ENCODE data around the gene TH.

TH gene

GRCh38 chr11:2171591-2172003 is at the start of gene TH:
Gene TH, minus strand, starts transcription at chr11:2171815. Its CDS starts 29 bp downstream, at chr11:2171786.
- no peak within 1 kb of the TSS for H3K27ac ChIP-seq (ENCODE audit: low read length)

GRCh38 chr11:2221024-2221423 is 49.4 kb upstream of the TH start:
- no peak overlapping the region for H3K27ac ChIP-seq (ENCODE audit: low read length)
- H3K36me3 ChIP-seq (ENCODE audit: control insufficient read depth in 1 of 2, insufficient read depth in 2 of 2, low read length in 2 of 2) = no peaks in the 10 kb centered on the region
- H3K27me3 ChIP-seq (ENCODE audit: low read depth, low read length) = no peaks in the 10 kb centered on the region
- H3K4me3 ChIP-seq (ENCODE audit: low read depth in 1 of 2, low read length in 2 of 2) = no peak overlapping the region
- no peaks in the 10 kb centered on the region for H3K4me1 ChIP-seq (ENCODE audit: control insufficient read depth in 1 of 2, insufficient read depth in 2 of 2, low read length in 2 of 2)
- H3K9me3 ChIP-seq (ENCODE audit: control insufficient read depth in 1 of 2, low read length in 2 of 2) = peaks cover 3 to 10% of the 10 kb centered on the region in 2 donors

More at GRCh38 chr11:2171591-2172003, at the start of gene TH:
- peaks cover 0 to under 1% of the 10 kb centered on the region in 2 donors for H3K4me1 ChIP-seq (ENCODE audit: control insufficient read depth in 1 of 2, insufficient read depth in 2 of 2, low read length in 2 of 2)
- no peaks in the 10 kb centered on the region for H3K27me3 ChIP-seq (ENCODE audit: low read depth, low read length)
- H3K4me3 ChIP-seq (ENCODE audit: low read depth in 1 of 2, low read length in 2 of 2) = no peak within 1 kb of the TSS
- H3K9me3 ChIP-seq (ENCODE audit: control insufficient read depth in 1 of 2, low read length in 2 of 2) = no peaks in the 10 kb centered on the region
- H3K36me3 ChIP-seq (ENCODE audit: control insufficient read depth in 1 of 2, insufficient read depth in 2 of 2, low read length in 2 of 2) = no peaks in the 10 kb centered on the region

- Histone ChIP-seq H3K36me3 (ENCODE audit: control insufficient read depth in 1 of 2, insufficient read depth in 2 of 2, low read length in 2 of 2) (no peaks in the 10 kb centered on the region), H3K4me3 (ENCODE audit: low read depth in 1 of 2, low read length in 2 of 2) (no peak overlapping the region), H3K9me3 (ENCODE audit: control insufficient read depth in 1 of 2, low read length in 2 of 2) (peaks cover 3 to 10% of the 10 kb centered on the region in 2 donors), H3K27me3 (ENCODE audit: low read depth, low read length) (no peaks in the 10 kb centered on the region), H3K4me1 (ENCODE audit: control insufficient read depth in 1 of 2, insufficient read depth in 2 of 2, low read length in 2 of 2) (no peaks in the 10 kb centered on the region), H3K27ac (ENCODE audit: low read length) (no peak overlapping the region)
Observed at GRCh38 chr11:2220173-2220771, 48.7 kb upstream of the TH start.

- Histone ChIP-seq H3K4me1 (ENCODE audit: control insufficient read depth in 1 of 2, insufficient read depth in 2 of 2, low read length in 2 of 2) (no peaks in the 10 kb centered on the region), H3K9me3 (ENCODE audit: control insufficient read depth in 1 of 2, low read length in 2 of 2) (peaks cover 3 to 10% of the 10 kb centered on the region in 2 donors), H3K4me3 (ENCODE audit: low read depth in 1 of 2, low read length in 2 of 2) (no peak overlapping the region), H3K27me3 (ENCODE audit: low read depth, low read length) (no peaks in the 10 kb centered on the region), H3K36me3 (ENCODE audit: control insufficient read depth in 1 of 2, insufficient read depth in 2 of 2, low read length in 2 of 2) (no peaks in the 10 kb centered on the region), H3K27ac (ENCODE audit: low read length) (no peak overlapping the region)
Observed at GRCh38 chr11:2219318-2220017, 47.9 kb upstream of the TH start.

GRCh38 chr11:2218031-2218633 is 46.5 kb upstream of the TH start:
- no peaks in the 10 kb centered on the region for H3K36me3 ChIP-seq (ENCODE audit: control insufficient read depth in 1 of 2, insufficient read depth in 2 of 2, low read length in 2 of 2)
- no peaks in the 10 kb centered on the region for H3K4me1 ChIP-seq (ENCODE audit: control insufficient read depth in 1 of 2, insufficient read depth in 2 of 2, low read length in 2 of 2)
- no peak overlapping the region for H3K4me3 ChIP-seq (ENCODE audit: low read depth in 1 of 2, low read length in 2 of 2)
- H3K27me3 ChIP-seq (ENCODE audit: low read depth, low read length) = no peaks in the 10 kb centered on the region
- H3K9me3 ChIP-seq (ENCODE audit: control insufficient read depth in 1 of 2, low read length in 2 of 2) = peaks cover 0 to under 1% of the 10 kb centered on the region in 2 donors
- no peak overlapping the region for H3K27ac ChIP-seq (ENCODE audit: low read length)

- no peak overlapping the region for H3K4me3 ChIP-seq (ENCODE audit: low read depth in 1 of 2, low read length in 2 of 2)
- no peaks in the 10 kb centered on the region for H3K9me3 ChIP-seq (ENCODE audit: control insufficient read depth in 1 of 2, low read length in 2 of 2)
- no peak overlapping the region for H3K27ac ChIP-seq (ENCODE audit: low read length)
- H3K27me3 ChIP-seq (ENCODE audit: low read depth, low read length) = no peaks in the 10 kb centered on the region
- no peaks in the 10 kb centered on the region for H3K36me3 ChIP-seq (ENCODE audit: control insufficient read depth in 1 of 2, insufficient read depth in 2 of 2, low read length in 2 of 2)
- no peaks in the 10 kb centered on the region for H3K4me1 ChIP-seq (ENCODE audit: control insufficient read depth in 1 of 2, insufficient read depth in 2 of 2, low read length in 2 of 2)
Observed at GRCh38 chr11:2217211-2218030, 45.8 kb upstream of the TH start.

- Histone ChIP-seq H3K4me1 (ENCODE audit: control insufficient read depth in 1 of 2, insufficient read depth in 2 of 2, low read length in 2 of 2) (no peaks in the 10 kb centered on the region), H3K36me3 (ENCODE audit: control insufficient read depth in 1 of 2, insufficient read depth in 2 of 2, low read length in 2 of 2) (no peaks in the 10 kb centered on the region), H3K27ac (ENCODE audit: low read length) (no peak overlapping the region), H3K9me3 (ENCODE audit: control insufficient read depth in 1 of 2, low read length in 2 of 2) (no peaks in the 10 kb centered on the region), H3K4me3 (ENCODE audit: low read depth in 1 of 2, low read length in 2 of 2) (no peak overlapping the region), H3K27me3 (ENCODE audit: low read depth, low read length) (no peaks in the 10 kb centered on the region)
Observed at GRCh38 chr11:2216400-2217064, 44.9 kb upstream of the TH start.

- Histone ChIP-seq H3K27ac (ENCODE audit: low read length) (no peak overlapping the region), H3K36me3 (ENCODE audit: control insufficient read depth in 1 of 2, insufficient read depth in 2 of 2, low read length in 2 of 2) (no peaks in the 10 kb centered on the region), H3K9me3 (ENCODE audit: control insufficient read depth in 1 of 2, low read length in 2 of 2) (no peaks in the 10 kb centered on the region), H3K27me3 (ENCODE audit: low read depth, low read length) (no peaks in the 10 kb centered on the region), H3K4me3 (ENCODE audit: low read depth in 1 of 2, low read length in 2 of 2) (no peak overlapping the region), H3K4me1 (ENCODE audit: control insufficient read depth in 1 of 2, insufficient read depth in 2 of 2, low read length in 2 of 2) (no peaks in the 10 kb centered on the region)
Observed at GRCh38 chr11:2215561-2216399, 44.2 kb upstream of the TH start.

- no peak overlapping the region for H3K27ac ChIP-seq (ENCODE audit: low read length)
- no peaks in the 10 kb centered on the region for H3K9me3 ChIP-seq (ENCODE audit: control insufficient read depth in 1 of 2, low read length in 2 of 2)
- no peaks in the 10 kb centered on the region for H3K27me3 ChIP-seq (ENCODE audit: low read depth, low read length)
- H3K4me1 ChIP-seq (ENCODE audit: control insufficient read depth in 1 of 2, insufficient read depth in 2 of 2, low read length in 2 of 2) = no peaks in the 10 kb centered on the region
- no peaks in the 10 kb centered on the region for H3K36me3 ChIP-seq (ENCODE audit: control insufficient read depth in 1 of 2, insufficient read depth in 2 of 2, low read length in 2 of 2)
- H3K4me3 ChIP-seq (ENCODE audit: low read depth in 1 of 2, low read length in 2 of 2) = no peak overlapping the region
Observed at GRCh38 chr11:2215230-2215560, 43.6 kb upstream of the TH start.

GRCh38 chr11:2214527-2215229 is 43.1 kb upstream of the TH start:
- no peaks in the 10 kb centered on the region for H3K27me3 ChIP-seq (ENCODE audit: low read depth, low read length)
- H3K27ac ChIP-seq (ENCODE audit: low read length) = no peak overlapping the region
- no peaks in the 10 kb centered on the region for H3K9me3 ChIP-seq (ENCODE audit: control insufficient read depth in 1 of 2, low read length in 2 of 2)
- no peak overlapping the region for H3K4me3 ChIP-seq (ENCODE audit: low read depth in 1 of 2, low read length in 2 of 2)
- H3K36me3 ChIP-seq (ENCODE audit: control insufficient read depth in 1 of 2, insufficient read depth in 2 of 2, low read length in 2 of 2) = no peaks in the 10 kb centered on the region
- no peaks in the 10 kb centered on the region for H3K4me1 ChIP-seq (ENCODE audit: control insufficient read depth in 1 of 2, insufficient read depth in 2 of 2, low read length in 2 of 2)
